CD4-positive, alpha-beta T cell treated with Interleukin-2 at 100 ng/mL for 4 hours (primary cell): Measurements from ENCODE around the gene ARL6.
A peak's percentile ranks its signal among the peaks of the same experiment; 100 is the strongest.
"Not testable (repeated sequence)": the region's sequence is repeated elsewhere in the genome, so short reads cannot be mapped to it uniquely, and the experiment has no call there.

Source experiments
- DNase-seq: peaks from one replicate; pipeline ENCODE4 v3.0.0-alpha.2; 2020; ENCODE audit warnings: low spot score

The ARL6 gene

DNA sequence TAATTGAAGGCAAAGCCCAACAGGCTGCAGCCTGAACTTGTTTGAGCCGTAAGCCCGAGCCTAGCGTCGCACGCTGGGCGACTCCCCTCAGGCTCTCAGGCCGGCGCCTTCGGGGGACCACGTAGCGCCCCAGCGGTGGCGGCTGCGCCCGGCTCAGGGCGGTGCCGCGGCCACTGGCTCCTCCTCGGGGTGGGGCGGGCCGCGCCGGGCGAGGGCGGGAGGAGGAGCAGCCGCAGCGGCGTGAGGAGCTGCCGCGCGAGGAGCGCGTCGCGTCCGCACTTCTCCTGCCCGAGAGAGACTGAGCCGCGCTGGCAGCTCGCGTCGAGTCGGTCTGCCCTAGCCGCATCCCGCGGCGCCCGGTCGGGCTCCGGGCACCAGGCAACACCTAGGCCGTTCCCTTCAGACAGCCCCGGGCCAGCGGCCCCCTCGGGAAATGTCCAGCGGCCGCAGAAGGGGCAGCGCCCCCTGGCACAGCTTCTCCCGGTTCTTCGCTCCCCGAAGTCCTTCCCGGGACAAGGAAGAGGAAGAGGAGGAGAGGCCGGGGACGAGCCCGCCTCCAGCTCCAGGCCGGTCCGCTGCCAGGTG lies 57.3 kb downstream of the ARL6 start, which contains the start of gene CRYBG3:
Gene CRYBG3 (plus strand): TSS at position 238 of the 585 bp plus-strand sequence. CDS start 196 bp downstream, at position 434.
- DNase-seq: peak; percentile 81

DNA sequence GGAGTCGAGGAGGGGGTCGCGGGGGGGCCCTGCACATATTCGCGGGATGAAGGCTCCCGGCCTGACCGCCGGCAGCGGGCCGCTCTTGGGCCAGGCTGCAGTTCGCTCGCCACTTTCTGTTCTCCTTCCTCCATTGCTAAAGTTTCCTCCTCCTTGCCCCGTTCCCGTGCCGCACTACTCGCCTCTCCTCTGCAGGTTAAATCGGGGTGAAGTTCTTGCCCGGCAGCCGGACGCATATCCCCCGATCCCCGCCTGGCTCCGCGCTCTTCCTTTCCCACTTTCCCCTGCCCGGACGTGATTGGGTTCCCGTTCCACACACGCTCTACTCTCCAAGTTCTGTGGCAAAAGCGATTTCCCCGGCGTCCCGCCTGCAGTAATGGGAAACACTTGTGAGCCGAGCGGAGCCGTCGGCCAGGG lies 57.8 kb downstream of the ARL6 start:
- no peak for DNase-seq

DNA sequence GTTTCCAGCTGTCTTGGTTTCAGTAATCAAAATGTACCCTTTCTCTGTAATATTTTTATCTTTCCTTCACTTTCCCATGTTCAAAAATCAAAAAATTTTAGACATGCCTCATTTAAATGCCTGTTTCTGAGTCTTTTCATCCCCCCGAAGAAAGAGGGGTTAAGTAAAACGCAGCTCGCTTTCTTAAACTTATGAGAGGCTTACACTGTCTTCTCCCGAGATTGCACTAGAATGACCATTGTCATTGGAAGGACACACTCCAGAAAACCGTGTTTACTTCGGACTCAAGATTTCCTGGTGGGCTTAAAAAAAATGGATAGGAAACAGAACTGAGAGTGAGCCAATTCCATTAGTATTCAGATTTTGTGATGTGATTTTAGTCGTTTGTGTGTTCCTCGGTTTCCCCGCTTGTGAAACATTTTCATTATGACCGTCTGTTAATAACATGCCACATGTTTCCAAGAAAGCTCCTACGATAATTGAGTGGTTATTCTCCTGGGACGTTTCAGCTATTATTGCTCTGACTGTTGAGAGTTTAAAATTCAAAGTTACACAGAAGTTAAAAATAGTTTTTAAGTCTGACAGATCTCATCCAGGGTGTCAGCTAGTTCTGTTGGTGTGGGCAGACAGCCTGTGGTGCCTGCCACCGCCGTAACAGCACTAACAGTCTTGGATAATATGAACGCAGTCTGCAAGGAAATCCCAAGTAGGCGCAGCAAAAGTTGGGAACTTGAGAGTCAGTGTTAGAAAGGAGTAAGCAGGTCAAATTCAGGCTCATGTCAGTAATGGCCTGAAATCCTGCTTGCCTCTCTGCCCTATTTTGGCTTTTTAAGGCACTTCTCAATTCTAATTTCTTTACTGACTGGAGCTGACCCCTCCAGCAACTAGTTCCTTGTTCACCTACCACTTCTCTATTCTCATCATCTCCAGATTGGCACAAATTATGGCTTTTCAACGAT lies 58.8 kb downstream of the ARL6 start:
- DNase-seq: no peak

DNA sequence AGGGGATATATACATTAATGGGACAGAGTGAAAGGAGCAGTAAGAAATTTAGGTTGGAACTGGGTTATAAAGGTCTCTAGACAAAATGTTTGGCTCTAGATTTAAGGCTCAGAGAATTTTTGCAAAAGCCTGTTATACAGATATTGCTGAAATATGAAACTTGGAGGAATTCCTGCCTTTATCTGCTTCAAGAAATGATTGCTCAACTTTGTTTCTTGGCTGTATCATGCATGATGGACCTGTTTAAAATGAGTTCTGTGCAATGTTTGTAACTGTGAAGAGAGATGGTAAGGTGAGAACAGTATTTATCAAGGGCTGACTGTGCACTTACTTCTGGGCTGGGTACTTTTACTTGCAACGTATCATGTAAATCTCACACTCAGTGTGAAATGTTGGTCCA lies 60.5 kb downstream of the ARL6 start:
- DNase-seq: no peak

DNA sequence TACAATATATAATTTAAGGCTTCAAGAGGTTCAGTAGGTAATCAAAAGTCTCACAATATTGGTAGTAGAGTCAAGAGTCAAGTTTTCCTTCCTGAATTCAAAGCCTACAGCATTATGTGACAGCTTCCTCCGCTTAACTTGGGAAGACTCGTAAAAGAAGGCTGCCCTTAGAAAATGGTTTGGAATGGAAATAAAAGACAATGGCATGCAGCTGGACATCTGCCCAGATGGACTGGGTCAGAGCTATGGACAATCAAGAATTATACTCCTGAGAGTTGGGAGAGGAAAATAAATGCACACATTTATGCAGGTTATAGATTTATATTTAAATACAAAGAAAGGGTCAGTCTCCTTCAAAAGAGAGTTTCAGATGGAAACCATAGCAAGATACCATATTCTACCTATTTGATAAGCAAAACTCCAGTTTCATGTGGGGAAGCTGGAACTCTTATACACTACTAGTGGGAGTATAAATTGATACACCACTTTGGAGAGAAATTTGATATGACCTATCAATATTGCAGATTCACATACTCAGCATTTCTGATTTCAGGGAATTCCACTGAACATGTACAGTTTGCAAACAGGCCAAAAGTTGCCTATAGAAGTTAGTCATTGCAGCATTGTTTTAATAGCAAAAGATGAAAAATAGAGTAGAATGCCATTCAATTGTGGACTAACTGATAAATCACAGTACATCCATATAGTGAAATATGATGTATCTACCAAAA lies 63.3 kb downstream of the ARL6 start:
- no peak for DNase-seq

DNA sequence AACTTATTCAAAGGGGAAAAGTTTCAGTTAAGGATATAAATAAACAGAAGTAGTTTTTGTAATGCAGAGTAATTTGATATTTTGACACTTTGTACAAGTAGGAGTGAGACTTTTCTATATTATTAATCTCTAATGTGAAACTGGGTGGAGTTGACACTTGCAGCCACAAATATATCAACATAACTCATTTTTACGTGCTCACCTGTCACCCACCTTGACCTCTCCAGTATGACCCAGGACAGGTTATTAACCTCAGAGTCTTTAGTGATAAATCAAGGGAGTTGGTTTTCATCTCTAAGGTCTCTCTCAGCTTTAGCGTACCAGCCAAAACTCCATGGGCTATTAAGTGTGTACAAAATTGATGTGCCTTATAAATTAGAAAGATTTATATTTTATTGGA lies 64.6 kb downstream of the ARL6 start:
- no peak for DNase-seq

DNA sequence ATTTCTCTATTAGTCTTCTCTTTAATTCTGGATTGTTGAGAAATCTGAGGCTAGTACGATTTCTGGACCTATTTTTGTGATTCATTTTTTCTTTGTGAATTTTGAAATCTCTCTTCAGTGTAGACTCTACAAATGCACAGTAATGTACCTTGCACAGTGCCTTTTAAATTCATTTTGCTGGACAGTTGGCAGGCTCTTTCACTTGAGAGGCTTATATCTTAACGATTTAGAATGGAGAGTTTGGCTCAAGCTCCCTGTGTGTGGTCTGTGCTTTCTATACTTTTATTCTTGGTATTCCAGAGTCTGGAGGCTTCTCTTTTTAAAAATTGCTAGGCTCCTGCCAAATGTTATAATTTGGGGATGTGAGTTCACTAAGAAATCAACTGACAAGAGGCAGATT lies 66.1 kb downstream of the ARL6 start:
- DNase-seq: no peak

DNA sequence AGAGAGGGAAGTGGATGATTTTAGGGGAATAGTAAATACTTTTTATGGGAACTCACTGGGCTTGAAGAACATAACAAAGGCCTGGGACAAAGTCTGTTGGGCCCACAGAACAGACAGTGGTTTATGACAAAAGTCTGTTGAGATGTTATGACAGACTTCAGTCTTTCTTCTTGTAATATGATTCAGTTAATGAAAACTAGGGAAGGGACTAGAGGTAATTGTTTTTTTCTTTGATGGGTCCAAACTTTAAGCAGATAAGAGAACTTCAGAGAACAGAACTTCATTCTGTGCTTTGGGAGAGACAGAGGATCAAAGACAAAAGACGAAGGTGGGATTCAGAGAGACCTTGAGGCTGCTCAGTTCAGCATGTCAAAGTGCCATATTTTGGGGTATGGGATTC lies 66.6 kb downstream of the ARL6 start:
- no peak for DNase-seq

DNA sequence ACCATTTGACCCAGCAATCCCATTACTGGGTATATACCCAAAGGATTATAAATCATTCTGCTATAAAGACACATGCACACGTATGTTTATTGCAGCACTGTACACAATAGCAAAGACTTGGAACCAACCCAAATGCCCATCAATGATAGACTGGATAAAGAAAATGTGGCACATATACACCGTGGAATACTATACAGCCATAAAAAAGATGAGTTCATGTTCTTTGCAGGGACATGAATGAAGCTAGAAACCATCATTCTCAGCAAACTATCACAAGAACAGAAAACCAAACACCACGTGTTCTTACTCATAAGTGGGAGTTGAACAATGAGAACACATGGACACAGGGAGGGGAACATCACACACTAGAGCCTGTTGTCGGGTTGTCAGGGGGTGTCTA lies 68.6 kb downstream of the ARL6 start:
- not testable (repeated sequence) for DNase-seq

DNA sequence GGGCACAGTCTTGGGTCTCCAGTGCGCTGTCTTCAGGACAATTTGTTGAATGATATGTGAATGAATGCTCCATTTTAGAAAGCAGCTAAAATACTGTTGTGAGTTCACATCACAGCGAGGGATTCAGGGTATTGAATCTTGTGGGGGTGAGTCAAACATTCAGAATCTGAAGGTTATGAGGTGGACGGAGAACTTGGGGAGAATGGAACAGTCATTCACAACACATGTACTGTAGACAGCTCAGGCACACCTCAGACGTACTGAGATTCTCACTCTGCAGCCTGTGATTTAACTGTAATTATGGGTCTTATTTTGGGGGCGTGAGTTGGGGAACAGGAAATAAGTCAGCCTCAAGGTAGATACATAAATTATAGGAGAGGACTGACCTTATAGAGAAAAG lies 71.2 kb downstream of the ARL6 start:
- DNase-seq: no peak

DNA sequence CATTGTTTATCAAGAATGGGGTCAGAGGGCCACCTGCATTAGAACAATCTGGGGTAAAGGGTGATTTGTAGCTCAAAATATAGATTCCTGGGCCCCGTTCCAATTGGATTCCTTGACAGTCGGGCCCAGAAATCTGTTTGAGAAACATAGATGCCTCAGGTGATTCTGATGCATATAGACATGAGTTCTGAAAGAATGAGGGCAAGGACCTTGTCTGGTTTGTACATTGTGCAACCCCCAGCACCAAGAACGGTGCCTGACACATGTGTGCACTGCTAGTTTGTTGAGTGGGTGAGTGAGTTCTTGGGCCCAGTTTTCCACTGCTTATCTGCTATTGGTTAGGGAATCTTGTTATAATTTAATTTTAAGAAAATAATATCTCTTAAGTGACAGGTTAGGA lies 73.8 kb downstream of the ARL6 start:
- no peak for DNase-seq

DNA sequence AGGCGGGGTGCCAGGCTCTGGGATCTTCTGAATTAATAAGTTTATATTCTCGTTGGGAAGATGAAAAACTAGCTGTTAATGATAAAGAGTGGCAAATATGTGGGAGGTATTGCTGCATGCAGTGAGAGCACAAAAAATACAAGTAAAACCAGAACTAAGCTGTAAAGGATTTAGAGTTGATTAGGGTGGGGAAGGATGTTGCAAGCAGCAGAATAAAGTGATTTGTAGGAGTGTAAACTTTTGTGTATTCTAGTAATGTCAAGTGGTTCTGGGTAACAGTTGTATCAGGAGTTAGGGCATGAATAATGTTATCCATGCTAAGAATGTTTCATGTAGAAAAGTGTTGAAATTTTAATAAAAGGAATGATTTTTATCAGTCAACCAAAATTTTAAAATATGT lies 75.4 kb downstream of the ARL6 start:
- no peak for DNase-seq

DNA sequence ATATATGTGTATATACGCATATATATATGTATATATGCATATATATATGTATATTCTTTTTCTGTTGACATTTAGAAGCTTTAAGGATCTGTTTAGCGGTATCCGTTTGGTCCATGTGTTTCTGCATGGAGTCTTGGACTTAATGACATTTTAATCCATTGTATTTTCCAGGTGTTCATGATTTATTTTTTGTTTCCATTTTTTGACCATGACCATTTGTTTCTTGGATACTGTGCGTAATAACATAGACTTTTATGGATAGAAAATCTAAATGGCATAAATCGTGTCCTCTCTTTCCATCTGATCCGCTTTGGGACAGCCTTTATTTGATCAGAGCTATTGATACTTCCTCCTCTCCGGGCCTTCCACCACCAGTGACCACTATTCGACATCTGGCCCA lies 76.7 kb downstream of the ARL6 start:
- no peak for DNase-seq

DNA sequence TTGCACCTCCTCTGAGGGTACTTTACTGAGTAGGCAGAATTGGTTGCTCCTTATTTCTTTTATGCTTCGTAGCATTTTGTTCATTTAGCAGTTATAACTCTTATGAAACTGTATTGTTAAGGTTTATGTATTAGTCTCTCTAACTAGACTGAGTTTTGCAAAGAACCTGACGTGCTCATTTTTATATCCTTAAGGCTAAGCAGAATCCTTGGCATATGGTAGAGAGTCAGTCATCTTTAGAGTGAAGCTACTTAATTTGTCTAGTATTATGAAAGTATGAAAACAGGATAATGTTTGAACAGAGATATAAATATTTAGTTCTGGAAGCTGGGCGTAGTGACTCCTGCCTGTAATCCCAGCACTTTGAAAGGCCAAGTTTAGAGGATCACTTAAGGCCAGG lies 77.4 kb downstream of the ARL6 start:
- no peak for DNase-seq

DNA sequence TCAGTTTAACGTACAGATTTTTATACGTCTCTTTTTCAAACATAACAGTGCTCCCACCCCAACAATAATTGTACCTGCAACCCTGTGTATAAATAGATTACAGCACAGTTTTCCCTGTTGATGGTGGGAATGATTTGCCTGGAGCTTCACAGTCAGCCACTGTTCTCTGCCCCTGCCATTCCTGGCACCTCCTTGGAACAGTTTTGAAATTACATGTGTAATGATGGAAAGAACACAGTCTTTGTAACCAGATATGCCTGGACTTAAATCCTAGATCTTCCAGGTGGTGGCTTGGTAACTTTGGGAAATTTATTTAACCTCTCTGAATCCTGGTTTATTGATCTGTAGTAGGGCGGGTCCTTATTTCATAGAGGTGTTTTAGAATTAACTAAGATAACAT lies 84.2 kb downstream of the ARL6 start:
- DNase-seq: no peak
